ENCODE measurements around the gene HIPK2.
A peak's percentile ranks its signal among the peaks of the same experiment; 100 is the strongest.

HIPK2 gene

DNA sequence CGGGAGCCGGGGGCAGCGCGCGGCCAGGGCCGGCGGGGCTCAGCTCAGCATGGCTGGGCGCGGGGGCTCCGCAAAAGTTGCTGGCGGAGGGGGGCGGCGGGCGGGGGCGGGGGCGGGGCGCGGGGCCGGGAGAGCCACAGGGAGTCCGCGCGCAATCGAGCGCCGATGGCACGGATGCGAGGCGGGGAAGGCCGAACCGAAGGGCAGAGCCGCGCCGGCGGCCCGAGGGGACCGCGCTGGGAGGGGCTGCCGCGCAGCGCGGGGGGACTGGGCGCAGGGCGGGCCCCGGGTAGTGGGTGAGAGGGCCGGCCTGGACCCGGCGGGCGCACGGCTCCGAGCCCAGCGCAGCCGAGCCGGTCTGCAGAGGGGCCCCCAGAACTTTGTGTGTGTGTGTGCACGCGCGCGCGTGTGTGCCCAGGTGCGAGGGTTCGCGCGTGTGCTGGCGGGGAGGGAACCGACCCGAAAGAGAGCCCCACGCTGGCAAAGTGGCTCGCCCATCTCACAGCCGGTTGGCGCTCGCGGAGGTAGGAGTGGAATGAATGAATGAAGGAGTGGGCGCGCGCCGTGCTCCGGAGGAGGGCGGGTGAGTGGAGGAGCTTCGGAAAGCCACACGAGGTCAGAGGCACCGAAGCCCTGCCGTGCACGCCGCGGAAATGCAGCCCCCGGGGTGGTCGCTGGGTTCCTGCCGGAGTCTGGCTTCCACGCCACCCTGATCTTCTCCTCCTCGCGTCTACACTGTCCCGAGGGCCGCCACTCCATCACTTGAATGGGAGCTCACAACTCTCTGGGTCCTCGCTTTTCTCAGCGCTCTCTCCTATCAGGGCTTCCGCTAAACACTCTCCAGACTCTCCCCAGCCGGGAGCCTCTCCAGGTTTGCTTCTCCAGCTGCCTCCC, at the start of gene HIPK2:
Gene HIPK2, minus strand, starts transcription at position 51 of the 894 bp plus-strand sequence. CDS start 375 bp downstream, outside the sequence.
- peak; percentile 18; the same call in 1 of the 2 replicates for TF ChIP-seq MAX (IDR thresholded peaks at IDR 0.05; ENCODE audit: low read depth, low read length)
- peak; percentile 46 for TF ChIP-seq MYC (IDR thresholded peaks at IDR 0.05; ENCODE audit: low read depth, low read length)
- no peak for TF ChIP-seq CTCF (IDR thresholded peaks at IDR 0.05; ENCODE audit: low read depth, low read length)
- TF ChIP-seq POLR2A (IDR thresholded peaks at IDR 0.05; ENCODE audit: extremely low read depth, insufficient read length) = peak; percentile 26
- H3K4me3 ChIP-seq (ENCODE audit: low read depth, low read length) = peak within 1 kb of the TSS; percentile 93
- DNase-seq (ENCODE audit: low read depth) = peak; percentile 88

GRCh38 chr7:139827042-139827441, 49.2 kb upstream of the HIPK2 start:
- H3K4me3 ChIP-seq (ENCODE audit: low read depth, low read length) = no peak overlapping the region
- no peak for DNase-seq (ENCODE audit: low read depth)
- TF ChIP-seq MAX (IDR thresholded peaks at IDR 0.05; ENCODE audit: low read depth, low read length) = no peak
- TF ChIP-seq CTCF (IDR thresholded peaks at IDR 0.05; ENCODE audit: low read depth, low read length) = no peak

DNA sequence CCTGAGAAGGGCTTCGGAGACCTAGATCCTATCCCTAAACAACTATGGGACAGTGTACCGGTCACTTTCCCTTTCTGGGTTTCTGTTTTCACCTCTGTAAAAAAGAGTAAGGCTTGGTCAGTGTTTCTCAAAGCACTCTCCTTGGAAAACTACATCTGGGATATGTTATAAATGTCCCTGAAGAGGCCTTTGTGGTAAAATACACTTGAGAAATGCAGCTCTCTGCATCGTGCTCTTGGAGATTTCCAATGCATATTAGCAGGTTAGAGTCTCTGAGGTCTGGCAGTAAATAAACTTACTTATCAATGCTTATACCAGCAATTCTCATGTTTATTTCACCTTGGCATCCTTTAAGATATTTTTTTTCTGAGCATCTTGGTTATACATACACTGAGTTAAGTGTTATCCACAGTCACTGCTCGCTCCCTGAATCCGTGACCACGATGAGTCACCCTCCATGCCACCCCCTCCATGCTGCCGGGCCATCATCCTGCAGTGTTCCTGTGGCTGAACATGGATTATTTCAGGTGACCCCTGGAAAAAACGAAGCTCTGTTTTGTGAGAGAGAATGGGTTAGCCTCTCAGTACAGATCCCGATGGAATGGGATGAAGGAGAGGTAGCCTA, 48.0 kb upstream of the HIPK2 start:
- TF ChIP-seq POLR2A (IDR thresholded peaks at IDR 0.05; ENCODE audit: extremely low read depth, insufficient read length) = no peak
- TF ChIP-seq MAX (IDR thresholded peaks at IDR 0.05; ENCODE audit: low read depth, low read length) = no peak
- TF ChIP-seq CTCF (IDR thresholded peaks at IDR 0.05; ENCODE audit: low read depth, low read length) = no peak
- no peak for TF ChIP-seq MYC (IDR thresholded peaks at IDR 0.05; ENCODE audit: low read depth, low read length)
- H3K4me3 ChIP-seq (ENCODE audit: low read depth, low read length) = no peak overlapping the region
- DNase-seq (ENCODE audit: low read depth) = peak; percentile 28

- H3K4me3 ChIP-seq (ENCODE audit: low read depth, low read length) = no peak overlapping the region
- no peak for TF ChIP-seq POLR2A (IDR thresholded peaks at IDR 0.05; ENCODE audit: extremely low read depth, insufficient read length)
- no peak for TF ChIP-seq MAX (IDR thresholded peaks at IDR 0.05; ENCODE audit: low read depth, low read length)
- no peak for TF ChIP-seq MYC (IDR thresholded peaks at IDR 0.05; ENCODE audit: low read depth, low read length)
- no peak for TF ChIP-seq CTCF (IDR thresholded peaks at IDR 0.05; ENCODE audit: low read depth, low read length)
- no peak for DNase-seq (ENCODE audit: low read depth)
Measured at GRCh38 chr7:139823959-139824521, 46.2 kb upstream of the HIPK2 start.

GRCh38 chr7:139822855-139823254, 45.1 kb upstream of the HIPK2 start:
- TF ChIP-seq MYC (IDR thresholded peaks at IDR 0.05; ENCODE audit: low read depth, low read length) = no peak
- TF ChIP-seq CTCF (IDR thresholded peaks at IDR 0.05; ENCODE audit: low read depth, low read length) = no peak
- TF ChIP-seq MAX (IDR thresholded peaks at IDR 0.05; ENCODE audit: low read depth, low read length) = no peak
- TF ChIP-seq POLR2A (IDR thresholded peaks at IDR 0.05; ENCODE audit: extremely low read depth, insufficient read length) = no peak
- no peak overlapping the region for H3K4me3 ChIP-seq (ENCODE audit: low read depth, low read length)
- no peak for DNase-seq (ENCODE audit: low read depth)

All from NB4 (cell line).